Omental fat pad (tissue), 4 donors: ENCODE results near the gene ASCL5. TPM values are rescaled to one million over a fixed set of nuclear protein-coding genes. Genes with fewer than 3 reads are reported as not detected.

Source experiments
- ATAC-seq: fragments of 150-250 bp; one replicate; pipeline ENCODE4 v1.9.1; 2016; ENCODE audit warnings: mild to moderate bottlenecking, moderate library complexity; ENCODE audit not compliant: low FRiP score
- DNase-seq: peaks from one replicate; pipeline ENCODE4 v3.0.0-alpha.2; 2019; ENCODE audit warnings: low spot score
- total RNA-seq, 4 donors: library from RNA; depleted of rRNA; stranded (reverse); fragments of >200 nt; gene quantifications; one replicate each; pipeline ENCODE4 v1.1.0, GENCODE V29; 2016
- TF ChIP-seq, protein P1 (sequence below), 3 donors: fragments of 450-650 bp; IDR thresholded peaks; one replicate each; pipeline ENCODE4 v1.5.1; 2016 to 2017; ENCODE audit warnings: antibody characterized with exemption in 3 of 3, mild to moderate bottlenecking in 3 of 3, moderate library complexity in 2 of 3

The ASCL5 gene
- not detected for total RNA-seq

DNA sequence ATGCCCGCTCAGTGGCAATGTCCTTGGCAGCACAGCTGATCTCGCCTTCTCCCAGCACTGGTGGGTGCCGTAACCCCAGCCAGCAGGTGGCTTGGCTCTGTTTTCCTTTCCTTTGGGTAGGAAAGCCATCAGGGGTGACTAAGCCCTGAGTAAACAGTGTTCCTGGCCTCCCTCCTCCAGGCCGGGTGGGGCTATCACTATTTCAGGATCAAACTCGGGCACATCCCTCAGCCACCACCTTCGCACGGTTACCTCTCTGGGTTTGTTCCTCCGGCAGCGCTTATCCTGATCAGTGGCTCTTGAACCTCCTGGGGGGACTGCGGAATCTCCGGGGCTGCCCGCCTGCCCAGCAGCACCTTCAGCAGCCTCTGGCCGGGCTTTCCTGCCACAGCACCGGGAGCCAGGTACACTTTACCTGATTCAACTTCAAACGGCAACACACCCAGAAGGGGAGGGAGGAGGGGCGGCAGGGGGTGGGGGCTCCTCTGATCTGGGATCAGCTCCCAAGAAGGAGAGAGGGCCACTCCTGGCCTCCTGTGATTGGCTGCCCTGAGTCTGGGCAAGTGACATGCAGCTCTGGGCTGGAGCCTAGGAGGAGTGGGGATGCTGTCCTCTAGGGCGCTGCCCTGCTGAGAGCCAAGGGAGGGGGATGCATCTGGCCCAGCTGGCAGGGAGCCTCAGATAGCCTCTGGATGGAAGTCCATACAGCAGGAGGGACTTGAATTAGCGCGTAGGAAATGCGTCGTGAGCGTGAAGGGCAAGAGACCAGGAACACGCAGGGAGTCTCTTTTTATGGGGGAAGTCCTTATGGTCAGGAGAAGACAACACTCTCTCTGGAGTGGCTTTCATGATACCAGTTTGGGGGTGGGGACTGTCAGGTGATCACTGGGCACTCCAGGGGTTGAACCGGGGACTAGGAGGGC, at the start of gene ASCL5:
TSS of gene ASCL5 (minus strand) at position 353 of the 923 bp plus-strand sequence. CDS start 11,812 bp downstream, outside the sequence.
- TF ChIP-seq, protein P1, sequence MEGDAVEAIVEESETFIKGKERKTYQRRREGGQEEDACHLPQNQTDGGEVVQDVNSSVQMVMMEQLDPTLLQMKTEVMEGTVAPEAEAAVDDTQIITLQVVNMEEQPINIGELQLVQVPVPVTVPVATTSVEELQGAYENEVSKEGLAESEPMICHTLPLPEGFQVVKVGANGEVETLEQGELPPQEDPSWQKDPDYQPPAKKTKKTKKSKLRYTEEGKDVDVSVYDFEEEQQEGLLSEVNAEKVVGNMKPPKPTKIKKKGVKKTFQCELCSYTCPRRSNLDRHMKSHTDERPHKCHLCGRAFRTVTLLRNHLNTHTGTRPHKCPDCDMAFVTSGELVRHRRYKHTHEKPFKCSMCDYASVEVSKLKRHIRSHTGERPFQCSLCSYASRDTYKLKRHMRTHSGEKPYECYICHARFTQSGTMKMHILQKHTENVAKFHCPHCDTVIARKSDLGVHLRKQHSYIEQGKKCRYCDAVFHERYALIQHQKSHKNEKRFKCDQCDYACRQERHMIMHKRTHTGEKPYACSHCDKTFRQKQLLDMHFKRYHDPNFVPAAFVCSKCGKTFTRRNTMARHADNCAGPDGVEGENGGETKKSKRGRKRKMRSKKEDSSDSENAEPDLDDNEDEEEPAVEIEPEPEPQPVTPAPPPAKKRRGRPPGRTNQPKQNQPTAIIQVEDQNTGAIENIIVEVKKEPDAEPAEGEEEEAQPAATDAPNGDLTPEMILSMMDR (IDR thresholded peaks at IDR 0.05) = no peak
- ATAC-seq (no peak), DNase-seq (no peak)

DNA sequence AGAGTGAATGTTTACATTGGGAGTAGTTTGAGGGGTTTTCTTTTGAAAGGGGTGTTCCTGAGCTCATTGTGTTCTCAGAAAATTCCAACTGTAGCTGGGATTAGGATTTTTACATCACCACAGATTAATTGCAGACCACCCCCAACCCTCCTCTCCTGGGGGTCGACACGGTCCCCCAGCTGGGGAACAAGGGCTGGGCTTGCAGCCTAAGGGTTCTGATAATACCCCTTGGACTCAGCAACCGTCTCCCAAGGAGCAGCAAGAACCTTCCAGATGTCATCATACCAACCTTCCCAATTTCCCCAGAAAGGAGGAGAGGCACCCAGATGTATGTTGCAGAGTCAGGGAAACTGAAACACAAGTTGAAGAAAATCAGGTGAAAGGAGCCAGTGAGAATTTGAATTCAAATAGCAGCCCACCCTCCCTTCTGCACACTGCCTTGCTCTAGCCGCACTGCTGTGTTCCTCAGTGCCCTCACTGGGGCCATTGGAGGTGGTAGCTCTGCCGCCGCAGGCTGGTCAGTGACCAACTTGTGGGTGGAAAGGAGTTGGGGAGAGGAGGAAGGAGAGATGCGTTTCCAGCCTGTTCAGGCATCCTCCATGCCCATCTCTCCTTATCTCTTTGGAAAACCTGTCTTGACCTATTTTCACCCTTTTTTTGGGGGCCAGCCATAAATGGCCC, 49.0 kb upstream of the ASCL5 start:
- no peak for ATAC-seq
- DNase-seq = no peak
- TF ChIP-seq, protein P1 (IDR thresholded peaks at IDR 0.05) = no peak

DNA sequence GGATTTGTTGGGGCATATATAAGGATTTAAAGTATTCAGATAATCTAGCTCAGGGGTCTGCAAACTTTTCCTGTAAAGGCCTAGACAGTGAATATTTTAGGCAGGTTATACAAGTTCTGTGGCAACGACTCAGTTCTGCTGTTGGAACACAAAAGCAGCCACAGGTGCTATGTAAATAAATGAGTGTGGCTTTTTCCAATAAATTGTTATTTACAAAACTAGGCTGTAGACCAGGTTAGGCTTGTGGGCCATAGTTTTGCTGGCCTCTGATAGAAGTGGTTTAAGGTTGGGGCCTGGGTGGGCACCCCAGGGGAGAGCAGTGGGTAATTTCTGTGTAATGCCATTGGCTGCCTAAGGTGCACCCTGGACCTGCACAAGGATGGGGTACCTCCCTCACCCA, 46.8 kb upstream of the ASCL5 start:
- TF ChIP-seq, protein P1 (IDR thresholded peaks at IDR 0.05) = no peak
- ATAC-seq (no peak), DNase-seq (no peak)

DNA sequence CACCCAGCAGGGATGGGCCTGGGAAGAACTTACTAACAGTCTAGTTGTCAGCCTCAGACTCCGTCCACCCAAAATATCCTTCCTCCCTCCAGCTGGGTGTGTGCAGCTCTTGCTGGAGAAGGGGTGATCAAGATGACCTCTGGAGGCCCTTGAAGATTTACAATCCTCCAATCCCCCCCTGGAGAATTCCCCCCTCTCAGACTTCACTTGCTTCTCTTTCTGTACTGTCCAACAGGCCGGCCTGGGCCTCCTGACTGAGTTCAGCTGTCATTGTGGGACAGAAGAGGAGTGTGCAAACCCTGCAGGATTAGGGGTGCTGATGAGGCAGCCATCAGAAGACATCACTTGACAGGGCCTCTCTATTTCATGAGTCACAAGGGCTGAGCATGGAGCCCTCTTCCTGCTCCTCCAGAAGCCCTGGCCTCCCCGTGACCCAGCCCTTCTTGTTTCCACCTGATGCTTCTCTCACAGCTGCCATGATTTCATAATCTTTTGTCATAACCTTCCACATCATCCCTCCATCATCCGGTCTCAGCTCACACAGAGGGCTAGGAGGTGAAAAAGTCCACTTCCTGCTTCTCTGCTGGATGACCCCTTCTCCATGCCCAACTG, 46.1 kb upstream of the ASCL5 start:
- TF ChIP-seq, protein P1 (IDR thresholded peaks at IDR 0.05) = no peak
- ATAC-seq (no peak), DNase-seq (no peak)

DNA sequence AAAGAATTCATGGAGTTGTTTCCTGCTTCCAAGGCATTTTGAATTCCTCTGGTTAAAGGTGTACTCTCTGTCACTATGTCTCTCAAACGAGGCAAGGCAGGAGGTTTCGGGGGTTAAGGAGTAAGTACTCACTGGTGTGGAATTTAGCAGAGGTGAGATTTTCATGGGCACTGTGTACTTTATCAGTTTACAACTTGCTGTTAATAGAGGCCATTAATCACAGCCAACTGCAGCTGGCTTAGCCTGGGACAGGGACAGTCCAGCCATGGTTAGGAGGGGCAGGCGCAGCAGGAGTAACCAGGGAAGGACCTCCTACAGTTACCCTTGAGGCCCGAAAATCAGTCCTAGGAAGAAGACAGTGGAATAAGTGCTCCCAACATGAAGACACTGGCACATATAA, 45.3 kb upstream of the ASCL5 start:
- TF ChIP-seq, protein P1 (IDR thresholded peaks at IDR 0.05) = no peak
- DNase-seq = no peak
- no peak for ATAC-seq

DNA sequence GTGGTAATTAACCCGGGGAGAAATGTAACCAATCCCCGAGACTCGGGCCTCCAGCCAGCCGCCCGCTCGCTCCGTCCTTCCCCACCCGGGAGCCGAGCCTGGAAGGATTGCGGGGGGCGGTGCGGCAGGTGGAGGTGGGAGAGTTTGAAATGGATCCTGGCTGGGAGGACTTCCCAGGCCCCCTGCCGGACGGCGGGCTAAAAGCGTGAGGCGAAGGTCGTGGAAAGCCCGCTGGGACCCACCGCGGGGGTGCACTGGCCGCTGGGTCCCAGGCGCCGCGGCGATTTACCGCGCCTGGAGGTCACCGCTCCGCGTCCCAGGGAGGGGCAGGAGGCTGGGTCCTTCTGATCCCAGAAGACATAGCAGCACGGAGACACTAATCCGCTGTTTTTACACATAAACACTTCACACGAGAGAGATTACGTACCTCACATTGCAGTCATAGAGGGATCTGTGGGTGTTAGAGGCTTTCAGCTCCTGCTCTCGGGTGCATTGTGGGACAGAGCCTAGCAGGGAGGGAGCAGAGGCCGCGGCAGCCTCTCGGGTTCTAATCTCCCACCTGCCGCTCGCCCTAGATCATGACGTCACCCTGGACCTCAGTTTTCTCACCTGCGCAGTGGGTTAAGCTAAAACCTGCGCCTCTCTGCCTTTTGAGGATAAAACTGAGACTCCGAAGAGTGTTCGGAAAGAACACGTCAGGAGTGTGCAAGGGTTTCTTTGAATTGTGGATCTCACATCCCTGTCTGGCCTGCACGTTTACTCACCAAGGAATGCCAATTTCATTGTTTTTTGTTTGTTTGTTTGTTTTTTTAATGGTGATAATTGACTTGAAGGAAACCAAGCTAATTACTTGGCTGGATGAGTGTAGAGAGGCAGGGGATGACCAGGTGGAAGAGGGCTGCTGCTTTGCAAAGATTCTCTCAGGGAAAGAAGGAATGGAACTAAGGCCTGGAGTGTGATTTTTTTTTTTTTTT, 44.4 kb upstream of the ASCL5 start:
- TF ChIP-seq, protein P1 (IDR thresholded peaks at IDR 0.05) = peak in 1 of 3 donors; percentile 14
- DNase-seq (no peak), ATAC-seq (peak; percentile 61)
